Measurements from ENCODE around the gene TOE1.
A peak's percentile ranks its signal among the peaks of the same experiment; 100 is the strongest.
"Not testable (repeated sequence)": the region's sequence is repeated elsewhere in the genome, so short reads cannot be mapped to it uniquely, and the experiment has no call there.

The TOE1 gene

GRCh38 chr1:45355683-45356082, 15.7 kb downstream of the TOE1 start:
- DNase-seq = no peak

DNA sequence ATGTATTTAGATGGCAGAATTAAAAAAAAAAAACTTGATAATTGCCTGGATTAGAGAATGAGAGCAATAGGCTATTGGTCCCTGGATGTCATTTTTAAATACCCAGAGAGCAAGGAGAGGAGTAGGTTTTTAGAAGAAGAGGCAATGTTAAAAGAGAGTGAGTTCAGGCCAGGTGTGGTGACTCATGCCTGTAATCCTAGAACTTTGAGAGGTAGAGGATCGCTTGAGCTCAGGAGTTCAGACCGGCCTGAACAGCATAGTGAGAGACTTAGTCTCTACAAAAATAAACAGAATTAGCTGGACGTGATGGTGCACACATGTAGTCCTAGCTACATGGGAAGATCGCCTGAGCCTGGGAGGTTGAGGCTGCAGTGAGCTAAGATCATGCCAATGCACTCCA, 16.2 kb downstream of the TOE1 start:
- DNase-seq = no peak

- DNase-seq = peak; percentile 9
Observed at GRCh38 chr1:45359882-45360513, 20.0 kb downstream of the TOE1 start.

GRCh38 chr1:45360981-45361380, 21.0 kb downstream of the TOE1 start:
- peak; percentile 75 for DNase-seq

DNA sequence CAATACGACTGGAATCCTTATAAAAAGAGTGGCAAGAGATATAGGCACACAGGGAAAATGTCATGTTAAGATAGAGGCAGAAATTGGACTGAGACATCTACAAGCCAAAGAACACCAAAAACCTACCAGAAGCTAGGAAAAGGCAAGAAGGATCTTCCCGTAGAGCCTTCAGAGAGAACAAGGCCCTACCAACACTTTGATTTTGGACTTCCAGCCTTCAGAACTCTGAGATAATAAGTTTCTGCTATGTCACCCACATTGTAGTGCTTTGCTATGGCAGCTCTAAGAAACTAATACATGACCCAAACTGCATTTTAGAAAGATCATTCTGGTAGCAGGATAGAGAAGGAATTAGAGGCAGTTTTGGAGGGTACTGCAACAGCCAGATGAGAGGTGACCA, 24.3 kb downstream of the TOE1 start:
- no peak for DNase-seq

- no peak for DNase-seq
Observed at GRCh38 chr1:45365051-45365450, 25.1 kb downstream of the TOE1 start.

- no peak for DNase-seq
Observed at GRCh38 chr1:45370575-45370974, 30.6 kb downstream of the TOE1 start.

DNA sequence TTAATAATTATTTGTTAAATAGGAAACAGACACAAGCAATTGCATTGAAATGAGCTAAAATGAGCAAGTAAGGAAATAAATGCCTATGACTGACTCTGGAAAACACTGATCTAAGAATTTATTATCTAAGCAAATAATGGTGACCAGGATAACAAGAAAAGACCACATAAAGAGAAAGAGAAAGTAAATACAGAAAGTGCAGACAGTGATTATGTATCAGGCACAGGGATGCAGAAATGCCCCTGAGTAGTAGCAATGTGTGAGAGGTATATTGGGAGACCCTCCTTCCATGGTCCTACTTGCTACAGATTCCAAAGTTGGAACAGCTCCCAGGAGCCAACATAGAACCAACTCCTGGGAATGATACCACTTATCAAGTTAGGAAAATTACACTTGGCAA, 33.6 kb downstream of the TOE1 start:
- no peak for DNase-seq

- DNase-seq = no peak
Observed at GRCh38 chr1:45375104-45376090, 35.4 kb downstream of the TOE1 start.

GRCh38 chr1:45378184-45378583, 38.2 kb downstream of the TOE1 start:
- no peak for DNase-seq

DNA sequence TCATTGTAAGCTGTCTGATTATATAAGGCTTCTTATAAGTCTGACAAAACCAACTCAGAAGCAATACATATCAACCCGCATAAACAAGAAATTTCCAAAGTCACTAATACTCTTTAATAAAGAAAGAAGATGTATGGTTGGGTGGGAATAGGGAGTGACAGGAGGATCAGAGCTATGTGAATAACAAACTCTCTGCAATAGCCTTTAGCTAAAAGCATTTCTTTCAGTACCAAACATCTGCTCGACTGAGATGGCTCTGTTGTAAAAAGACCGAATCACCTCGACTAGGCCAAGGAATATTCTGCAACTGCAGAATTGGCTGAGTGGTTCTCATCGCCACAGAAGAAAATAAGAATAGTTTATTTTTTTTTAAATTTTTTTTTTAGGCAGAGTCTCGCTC, 39.6 kb downstream of the TOE1 start:
- no peak for DNase-seq

- DNase-seq = no peak
Observed at GRCh38 chr1:45380125-45380524, 40.2 kb downstream of the TOE1 start.

GRCh38 chr1:45380730-45381129, 40.8 kb downstream of the TOE1 start:
- DNase-seq = no peak

- DNase-seq = no peak
Observed at GRCh38 chr1:45381243-45381642, 41.3 kb downstream of the TOE1 start.

GRCh38 chr1:45383191-45383590, 43.2 kb downstream of the TOE1 start:
- no peak for DNase-seq

DNA sequence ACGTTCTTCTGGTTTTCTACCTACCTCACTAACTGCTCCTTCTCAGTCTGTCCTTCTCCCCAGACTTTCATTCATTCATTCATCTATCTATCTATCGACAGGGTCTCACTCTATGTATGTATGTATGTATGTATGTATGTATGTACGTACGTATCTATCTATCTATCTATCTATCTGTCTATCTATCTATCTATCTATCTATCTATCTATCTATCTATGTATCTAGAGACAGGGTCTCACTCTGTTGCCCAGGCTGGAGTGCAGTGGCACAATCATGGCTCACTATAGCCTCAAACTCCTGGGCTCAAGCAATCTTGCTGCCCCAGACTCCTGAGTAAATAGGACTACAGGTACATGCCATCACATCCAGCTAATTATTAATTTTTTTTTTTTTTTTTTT, 44.2 kb downstream of the TOE1 start:
- DNase-seq = not testable (repeated sequence)

GRCh38 chr1:45385302-45385701, 45.3 kb downstream of the TOE1 start:
- DNase-seq = no peak

DNA sequence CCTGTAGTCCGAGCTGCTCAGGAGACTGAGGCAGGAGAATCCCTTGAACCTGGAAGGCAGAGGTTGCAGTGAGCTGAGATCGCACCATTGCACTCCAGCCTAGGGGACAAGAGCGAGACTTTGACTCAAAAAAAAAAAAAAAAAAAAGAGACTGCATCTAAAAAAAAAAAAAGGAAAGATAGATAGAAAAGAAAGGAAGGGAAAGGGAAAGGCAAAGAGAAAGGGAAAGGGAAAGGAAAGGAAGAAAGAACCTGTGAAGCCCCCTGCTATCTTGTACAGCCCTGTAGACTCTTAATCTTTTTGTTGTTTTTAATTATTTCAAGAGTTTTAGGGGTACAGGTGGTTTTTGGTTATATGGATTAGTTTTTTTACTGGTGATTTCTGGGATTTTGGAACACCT, 46.2 kb downstream of the TOE1 start:
- DNase-seq = no peak
